HepG2 (cell line): ENCODE data around the gene NAP1L4. TPM values are rescaled to one million over a fixed set of nuclear protein-coding genes. Genes with fewer than 3 reads are reported as not detected.

Experiments used
- JUN ChIP-seq: sonication (generic); formaldehyde crosslinking; IDR thresholded peaks from 2 replicates; pipeline ENCODE4 v1.4.0; 2020; ENCODE audit warnings: mild to moderate bottlenecking, missing genetic modification reagents
- KAT2B ChIP-seq: fragments of 150-350 bp; IDR thresholded peaks from 2 replicates; pipeline ENCODE4 v1.6.1; 2014; ENCODE audit warnings: low read depth, low read length, borderline replicate concordance
- MEF2D ChIP-seq: sonication (generic); formaldehyde crosslinking; IDR thresholded peaks from 2 replicates; pipeline ENCODE4 v1.5.1; 2020; ENCODE audit warnings: mild to moderate bottlenecking, missing genetic modification reagents
- RBM39 ChIP-seq: fragments of 200-400 bp; formaldehyde crosslinking; IDR thresholded peaks from one replicate; pipeline ENCODE4 v1.6.1; 2018; ENCODE audit warnings: antibody characterized with exemption, mild to moderate bottlenecking, low read depth, low read length; ENCODE audit not compliant: poor library complexity, severe bottlenecking
- SRF ChIP-seq: IDR thresholded peaks from 2 replicates; pipeline ENCODE4 v1.6.1; 2011; ENCODE audit warnings: mild to moderate bottlenecking, low read depth, low read length, moderate library complexity
- TOE1 ChIP-seq: sonication (generic); formaldehyde crosslinking; IDR thresholded peaks from 2 replicates; pipeline ENCODE4 v1.4.0; 2020; ENCODE audit warnings: mild to moderate bottlenecking, missing genetic modification reagents
- ZNF292 ChIP-seq: sonication (generic); formaldehyde crosslinking; IDR thresholded peaks from 2 replicates; pipeline ENCODE4 v1.8.1; 2022; ENCODE audit warnings: mild to moderate bottlenecking, low read depth, missing genetic modification reagents, borderline replicate concordance
- polyA plus RNA-seq, 8 experiments: library from polyadenylated mRNA; depleted of rRNA in 3 of 8; stranded (reverse) in 7 of 8; unstranded in 1 of 8; fragments of >200 nt; fragmentation: Illumina TruSeq in 4 of 8; extraction: Trizol in 4 of 8; gene quantifications; 2 replicates each; pipeline versions ENCODE4 v1.2.1 to v1.2.3, GENCODE V29; 2011 to 2016; ENCODE audit warnings: low read depth in 4 of 8, missing spikeins in 1 of 8, mixed read lengths in 1 of 8; ENCODE audit not compliant: insufficient read depth in 1 of 8
- total RNA-seq, 5 experiments: library from RNA; depleted of rRNA; stranded (reverse); fragments of >200 nt; fragmentation: Illumina TruSeq; extraction: Trizol; gene quantifications; 2 replicates each; pipeline ENCODE4 v1.2.3, GENCODE V29; 2016; ENCODE audit warnings: low read depth in 1 of 5
- TF ChIP-seq, protein P1 (sequence below): sonication (generic); formaldehyde crosslinking; IDR thresholded peaks from 2 replicates; pipeline ENCODE4 v1.4.0; 2020; ENCODE audit warnings: missing genetic modification reagents
- TF ChIP-seq, protein P2 (sequence below): sonication (generic); formaldehyde crosslinking; IDR thresholded peaks from 2 replicates; pipeline ENCODE4 v1.5.0; 2020; ENCODE audit warnings: mild to moderate bottlenecking, missing genetic modification reagents, moderate library complexity

Gene NAP1L4
- total and polyA plus RNA-seq, 2 of the 13 experiments (the other 11 are each of a cell fraction or from before 2014, with no cell fraction given): 64.0 to 186 TPM

DNA sequence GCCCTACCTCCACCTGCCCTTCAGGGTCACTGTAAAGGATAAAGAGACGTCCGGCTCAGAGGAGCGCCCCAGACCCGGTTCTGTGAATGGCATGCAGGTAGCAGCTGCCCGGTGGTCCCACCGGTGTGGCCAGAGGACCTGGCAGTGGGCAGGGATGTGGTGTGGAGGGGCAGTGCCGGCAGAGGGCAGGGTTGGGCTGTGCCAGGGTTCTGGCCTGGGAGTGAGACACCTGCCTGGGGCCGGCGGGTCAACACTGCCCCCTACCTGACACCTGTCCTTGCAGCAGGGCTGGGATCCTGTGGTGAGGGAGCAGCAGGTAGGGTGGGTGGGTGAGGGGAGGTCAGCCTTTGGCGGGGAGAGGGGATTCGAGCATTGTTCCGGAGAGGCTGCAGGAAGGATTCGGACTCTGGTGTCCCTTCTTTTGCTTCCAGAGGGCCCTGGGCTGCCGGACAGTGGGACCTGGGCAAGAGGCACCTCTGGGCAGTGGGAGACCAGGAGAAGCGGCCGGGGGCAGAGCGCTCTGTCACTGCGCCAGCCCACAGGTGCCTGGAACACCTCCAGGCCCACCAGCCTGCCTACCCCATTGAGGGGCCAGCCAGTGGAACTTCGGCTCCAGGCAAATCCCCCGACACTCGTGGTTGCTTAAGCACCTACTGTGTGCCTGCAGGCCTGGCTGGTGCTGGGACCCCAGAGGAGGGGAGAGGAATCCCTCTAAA, 61.3 kb downstream of the NAP1L4 start (continued):
- no peak for TF ChIP-seq MEF2D
- TF ChIP-seq JUN: no peak
- TF ChIP-seq ZNF292: no peak
- TF ChIP-seq, protein P1, sequence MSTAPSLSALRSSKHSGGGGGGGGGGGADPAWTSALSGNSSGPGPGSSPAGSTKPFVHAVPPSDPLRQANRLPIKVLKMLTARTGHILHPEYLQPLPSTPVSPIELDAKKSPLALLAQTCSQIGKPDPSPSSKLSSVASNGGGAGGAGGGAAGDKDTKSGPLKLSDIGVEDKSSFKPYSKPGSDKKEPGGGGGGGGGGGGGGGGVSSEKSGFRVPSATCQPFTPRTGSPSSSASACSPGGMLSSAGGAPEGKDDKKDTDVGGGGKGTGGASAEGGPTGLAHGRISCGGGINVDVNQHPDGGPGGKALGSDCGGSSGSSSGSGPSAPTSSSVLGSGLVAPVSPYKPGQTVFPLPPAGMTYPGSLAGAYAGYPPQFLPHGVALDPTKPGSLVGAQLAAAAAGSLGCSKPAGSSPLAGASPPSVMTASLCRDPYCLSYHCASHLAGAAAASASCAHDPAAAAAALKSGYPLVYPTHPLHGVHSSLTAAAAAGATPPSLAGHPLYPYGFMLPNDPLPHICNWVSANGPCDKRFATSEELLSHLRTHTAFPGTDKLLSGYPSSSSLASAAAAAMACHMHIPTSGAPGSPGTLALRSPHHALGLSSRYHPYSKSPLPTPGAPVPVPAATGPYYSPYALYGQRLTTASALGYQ (CRISPR knock-in tag): no peak
- TF ChIP-seq TOE1 (CRISPR knock-in tag): no peak
- TF ChIP-seq RBM39: no peak
- no peak for TF ChIP-seq KAT2B
- TF ChIP-seq, protein P2, sequence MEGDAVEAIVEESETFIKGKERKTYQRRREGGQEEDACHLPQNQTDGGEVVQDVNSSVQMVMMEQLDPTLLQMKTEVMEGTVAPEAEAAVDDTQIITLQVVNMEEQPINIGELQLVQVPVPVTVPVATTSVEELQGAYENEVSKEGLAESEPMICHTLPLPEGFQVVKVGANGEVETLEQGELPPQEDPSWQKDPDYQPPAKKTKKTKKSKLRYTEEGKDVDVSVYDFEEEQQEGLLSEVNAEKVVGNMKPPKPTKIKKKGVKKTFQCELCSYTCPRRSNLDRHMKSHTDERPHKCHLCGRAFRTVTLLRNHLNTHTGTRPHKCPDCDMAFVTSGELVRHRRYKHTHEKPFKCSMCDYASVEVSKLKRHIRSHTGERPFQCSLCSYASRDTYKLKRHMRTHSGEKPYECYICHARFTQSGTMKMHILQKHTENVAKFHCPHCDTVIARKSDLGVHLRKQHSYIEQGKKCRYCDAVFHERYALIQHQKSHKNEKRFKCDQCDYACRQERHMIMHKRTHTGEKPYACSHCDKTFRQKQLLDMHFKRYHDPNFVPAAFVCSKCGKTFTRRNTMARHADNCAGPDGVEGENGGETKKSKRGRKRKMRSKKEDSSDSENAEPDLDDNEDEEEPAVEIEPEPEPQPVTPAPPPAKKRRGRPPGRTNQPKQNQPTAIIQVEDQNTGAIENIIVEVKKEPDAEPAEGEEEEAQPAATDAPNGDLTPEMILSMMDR (CRISPR knock-in tag): peak; percentile 94
- TF ChIP-seq SRF: no peak
